Measurements from ENCODE around the gene ATP2B1.

DNA sequence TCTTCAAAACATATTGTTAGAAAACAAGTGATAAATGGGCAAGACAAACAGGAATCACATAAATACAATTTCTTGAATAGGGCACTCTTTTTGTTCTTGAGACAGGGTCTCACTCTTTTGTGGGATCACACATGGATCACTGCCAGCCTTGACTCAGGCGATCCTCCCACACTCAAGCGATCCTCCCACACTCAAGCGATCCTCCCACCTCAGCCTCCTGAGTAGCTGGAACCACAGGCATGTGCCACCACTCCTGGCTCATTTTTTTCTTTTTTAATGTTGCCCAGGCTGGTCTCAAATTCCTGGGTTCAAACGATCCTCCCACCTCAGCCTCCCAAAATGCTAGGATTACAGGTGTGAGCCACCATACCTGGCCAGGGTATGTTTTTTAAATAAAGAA, 57.4 kb downstream of the ATP2B1 start:
- TF ChIP-seq, protein P1, sequence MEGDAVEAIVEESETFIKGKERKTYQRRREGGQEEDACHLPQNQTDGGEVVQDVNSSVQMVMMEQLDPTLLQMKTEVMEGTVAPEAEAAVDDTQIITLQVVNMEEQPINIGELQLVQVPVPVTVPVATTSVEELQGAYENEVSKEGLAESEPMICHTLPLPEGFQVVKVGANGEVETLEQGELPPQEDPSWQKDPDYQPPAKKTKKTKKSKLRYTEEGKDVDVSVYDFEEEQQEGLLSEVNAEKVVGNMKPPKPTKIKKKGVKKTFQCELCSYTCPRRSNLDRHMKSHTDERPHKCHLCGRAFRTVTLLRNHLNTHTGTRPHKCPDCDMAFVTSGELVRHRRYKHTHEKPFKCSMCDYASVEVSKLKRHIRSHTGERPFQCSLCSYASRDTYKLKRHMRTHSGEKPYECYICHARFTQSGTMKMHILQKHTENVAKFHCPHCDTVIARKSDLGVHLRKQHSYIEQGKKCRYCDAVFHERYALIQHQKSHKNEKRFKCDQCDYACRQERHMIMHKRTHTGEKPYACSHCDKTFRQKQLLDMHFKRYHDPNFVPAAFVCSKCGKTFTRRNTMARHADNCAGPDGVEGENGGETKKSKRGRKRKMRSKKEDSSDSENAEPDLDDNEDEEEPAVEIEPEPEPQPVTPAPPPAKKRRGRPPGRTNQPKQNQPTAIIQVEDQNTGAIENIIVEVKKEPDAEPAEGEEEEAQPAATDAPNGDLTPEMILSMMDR (IDR thresholded peaks at IDR 0.05) = no peak
- TF ChIP-seq POLR2A (IDR thresholded peaks at IDR 0.05) = no peak
- TF ChIP-seq EP300 (IDR thresholded peaks at IDR 0.05) = no peak

Measured in suprapubic skin (tissue), 3 donors.